NCI-H2107 (cell line): Measurements from ENCODE around the gene TMEM132A.
"Not testable (repeated sequence)": the region's sequence is repeated elsewhere in the genome, so short reads cannot be mapped to it uniquely, and the experiment has no call there.

Experiments used
- DNase-seq: peaks from one replicate; lab custom pipeline; 2025; lab: John Stamatoyannopoulos, UW

Gene TMEM132A

DNA sequence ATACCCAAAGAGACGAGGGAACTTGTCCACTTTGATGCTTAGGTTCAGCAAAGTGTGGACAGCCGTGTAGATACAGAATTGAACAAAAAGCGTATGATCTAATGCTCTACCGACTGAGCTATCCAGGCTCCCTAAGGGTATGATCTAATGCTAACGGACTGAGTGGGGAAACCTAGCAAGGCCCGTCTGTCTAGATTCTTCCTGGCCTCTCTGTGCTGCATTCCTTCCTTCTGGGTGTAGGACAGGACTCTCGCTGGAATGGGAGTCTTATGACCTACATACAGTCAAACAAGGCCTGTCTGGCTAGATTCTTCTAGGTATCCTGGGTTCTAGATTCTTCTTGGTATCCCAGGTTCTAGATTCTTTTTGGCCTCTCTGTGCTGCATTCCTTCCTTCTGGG, 36.1 kb downstream of the TMEM132A start:
- no peak for DNase-seq

DNA sequence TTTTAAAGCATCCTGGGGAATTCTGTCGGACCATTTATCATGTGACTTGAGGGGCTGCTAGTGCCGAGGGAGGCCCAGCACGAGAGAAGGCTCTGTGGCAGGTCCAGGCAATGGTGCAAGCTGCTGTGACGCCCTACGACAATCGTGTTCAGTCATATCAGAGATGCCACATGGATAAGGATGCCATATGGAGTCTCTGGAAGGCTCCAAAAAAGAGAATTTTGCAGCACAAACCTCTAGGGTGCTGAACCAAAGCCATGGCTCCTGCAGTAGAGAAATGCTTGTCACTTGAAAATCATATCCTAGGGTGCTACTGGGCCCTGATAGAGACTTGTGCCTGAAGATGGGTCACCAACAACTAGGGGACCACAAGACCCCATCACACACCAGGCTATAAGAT, 40.5 kb downstream of the TMEM132A start:
- DNase-seq: no peak

DNA sequence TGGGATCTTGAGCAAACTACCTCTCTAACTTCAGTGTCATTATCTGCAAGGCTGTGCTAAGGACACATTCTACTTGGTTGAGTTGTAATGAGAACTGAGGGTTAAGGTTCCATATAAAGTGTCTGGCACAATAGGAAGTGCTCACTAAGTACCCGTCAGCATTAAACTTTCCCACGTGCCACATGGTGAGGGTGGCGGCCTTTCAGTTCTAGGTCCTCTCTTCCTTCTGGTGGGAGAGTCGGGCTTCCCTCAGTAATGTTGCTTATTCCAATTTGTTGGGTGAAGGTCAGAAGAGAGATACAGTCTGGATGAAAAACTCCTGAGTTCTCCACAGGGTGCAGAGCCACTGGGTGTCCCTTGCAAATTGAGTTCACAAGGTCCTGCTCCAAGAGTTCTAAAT, 42.6 kb downstream of the TMEM132A start:
- DNase-seq: no peak

DNA sequence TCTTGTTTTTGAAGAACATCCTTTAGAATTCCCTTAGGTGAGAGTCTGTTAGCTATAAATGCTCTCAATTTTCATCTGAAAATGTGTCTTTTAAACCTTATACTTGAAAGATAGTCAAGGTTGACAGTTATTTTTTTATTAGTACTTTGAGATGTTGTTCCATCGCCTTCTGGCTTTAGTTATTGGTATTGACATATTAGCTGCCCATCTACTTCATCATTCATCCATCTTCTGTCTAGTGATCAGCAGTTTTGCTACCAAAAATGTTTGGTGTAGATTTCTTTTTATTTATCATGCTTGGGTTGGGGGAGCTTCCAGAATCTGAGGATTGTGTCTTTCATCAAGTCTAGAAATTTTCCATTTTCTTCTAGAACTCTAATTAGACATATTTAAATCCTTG, 44.0 kb downstream of the TMEM132A start:
- no peak for DNase-seq

DNA sequence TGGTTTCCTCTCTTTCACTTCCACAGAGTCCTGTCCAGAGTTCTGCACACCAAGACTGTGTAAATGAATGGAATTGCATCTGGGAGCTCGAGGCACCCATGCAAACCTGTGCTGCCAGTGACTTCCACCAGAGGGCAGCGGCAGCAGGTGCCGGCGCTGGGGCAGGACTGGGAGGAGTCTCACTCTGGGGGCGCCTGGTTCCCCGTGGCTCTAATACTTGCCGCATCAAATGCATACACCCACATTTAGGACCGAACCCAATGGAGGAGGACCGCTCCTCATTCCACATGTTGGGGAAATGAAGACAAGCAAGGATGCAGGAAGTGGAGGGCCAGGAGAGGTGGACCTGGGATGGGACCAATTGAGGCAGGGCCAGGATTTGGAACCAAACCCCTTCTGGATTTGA, 46.1 kb downstream of the TMEM132A start:
- peak; percentile 7 for DNase-seq

DNA sequence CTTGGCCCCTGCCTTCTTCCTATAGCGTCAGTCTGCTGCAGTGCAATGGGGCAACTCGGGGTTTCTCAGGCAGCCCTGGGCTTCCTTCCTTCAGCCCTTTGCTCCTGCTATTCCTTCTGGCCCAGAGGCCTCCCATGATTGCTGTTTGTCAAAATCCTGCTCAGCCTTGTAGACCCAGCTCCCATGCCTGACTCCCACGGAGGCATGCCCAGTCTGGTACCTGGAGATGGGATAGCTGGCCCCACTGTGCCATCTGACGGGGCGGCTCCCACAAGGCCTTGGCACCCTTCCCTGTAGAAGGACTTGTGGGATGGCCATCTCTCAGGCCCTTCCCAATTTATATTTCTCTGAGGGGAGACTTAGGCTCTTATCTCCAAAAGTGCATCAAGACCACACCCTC, 46.6 kb downstream of the TMEM132A start:
- no peak for DNase-seq

DNA sequence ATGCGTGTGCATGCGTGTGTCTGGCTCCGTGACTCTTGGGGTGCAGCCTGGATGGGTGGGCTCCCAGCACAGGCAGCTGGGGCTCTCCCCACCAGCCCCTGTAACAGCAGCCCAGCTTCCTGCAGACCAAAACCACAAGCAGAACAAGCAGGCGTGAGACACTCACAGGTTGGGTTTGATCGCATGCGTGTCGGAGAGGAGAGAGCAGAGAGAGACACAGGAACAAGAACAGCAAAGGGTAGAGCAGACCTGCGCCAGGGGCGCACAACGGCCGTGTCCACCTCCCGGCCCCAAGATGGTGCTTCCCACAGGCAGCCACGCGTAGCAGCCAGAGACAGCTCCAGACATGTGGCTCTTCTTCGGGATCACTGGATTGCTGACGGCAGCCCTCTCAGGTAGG, 47.3 kb downstream of the TMEM132A start, which contains the start of gene CD6:
TSS of gene CD6 (plus strand) at position 161 of the 400 bp plus-strand sequence. CDS start at position 347, 186 bp downstream.
- no peak for DNase-seq

DNA sequence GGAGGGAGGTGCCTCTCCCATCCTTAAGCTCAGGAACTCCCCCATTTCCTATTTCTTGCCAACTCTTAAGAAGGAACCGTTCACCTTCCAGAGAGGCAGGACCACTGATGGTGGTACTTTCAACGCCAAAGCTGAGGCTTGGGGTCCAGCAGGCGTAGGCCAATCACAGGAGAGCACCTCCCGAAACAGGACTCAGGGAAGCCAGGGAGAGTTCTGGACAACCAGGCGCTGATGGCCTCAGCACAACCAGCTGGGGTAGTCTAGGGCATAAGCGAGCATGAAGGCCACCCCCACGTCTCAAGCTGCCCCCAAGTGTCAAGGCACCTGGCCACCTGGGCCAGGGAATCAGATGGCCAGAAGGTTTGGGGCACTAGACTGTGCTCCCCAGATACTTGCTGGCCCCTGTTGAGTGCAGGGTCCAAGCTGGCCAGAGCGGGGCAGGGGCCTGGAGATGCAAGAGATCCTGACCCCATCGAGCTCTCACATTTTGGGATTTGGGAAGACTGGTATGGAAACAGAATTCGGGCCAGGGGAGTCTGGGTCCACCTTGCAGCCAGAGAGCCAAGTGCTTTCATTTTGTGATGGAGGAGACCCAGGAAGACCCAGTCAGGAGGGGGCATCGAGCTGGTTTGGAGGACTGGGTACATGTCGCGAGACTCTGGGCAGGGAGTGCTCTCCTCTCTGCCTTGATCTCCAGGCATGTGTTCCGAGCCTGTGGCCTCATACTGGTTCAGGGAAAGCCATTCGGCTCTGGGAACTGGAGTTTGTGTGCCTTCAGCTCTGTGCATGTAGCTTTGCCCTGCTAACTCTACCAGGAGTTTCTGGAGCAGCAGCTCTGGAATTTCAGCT, 48.1 kb downstream of the TMEM132A start:
- DNase-seq: no peak

DNA sequence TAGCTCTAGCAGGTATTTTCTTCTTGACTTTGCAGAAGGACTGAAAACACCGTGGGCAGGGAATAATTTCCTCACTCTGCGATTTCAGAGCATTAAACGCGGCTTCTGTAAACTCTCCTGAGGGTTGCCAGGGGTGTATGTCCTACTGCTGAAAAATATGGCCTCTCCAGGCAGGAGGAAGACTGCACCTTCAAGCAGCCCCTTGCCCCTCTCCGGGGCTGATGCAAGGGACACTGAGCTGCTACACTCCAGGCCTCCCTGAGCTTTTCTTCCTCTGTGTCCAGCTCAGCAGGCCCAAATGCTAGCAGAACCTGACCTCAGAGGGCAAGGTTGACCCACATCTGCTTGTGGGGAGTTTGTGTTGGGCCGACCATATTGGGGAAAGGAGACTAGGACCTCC, 49.4 kb downstream of the TMEM132A start:
- no peak for DNase-seq

DNA sequence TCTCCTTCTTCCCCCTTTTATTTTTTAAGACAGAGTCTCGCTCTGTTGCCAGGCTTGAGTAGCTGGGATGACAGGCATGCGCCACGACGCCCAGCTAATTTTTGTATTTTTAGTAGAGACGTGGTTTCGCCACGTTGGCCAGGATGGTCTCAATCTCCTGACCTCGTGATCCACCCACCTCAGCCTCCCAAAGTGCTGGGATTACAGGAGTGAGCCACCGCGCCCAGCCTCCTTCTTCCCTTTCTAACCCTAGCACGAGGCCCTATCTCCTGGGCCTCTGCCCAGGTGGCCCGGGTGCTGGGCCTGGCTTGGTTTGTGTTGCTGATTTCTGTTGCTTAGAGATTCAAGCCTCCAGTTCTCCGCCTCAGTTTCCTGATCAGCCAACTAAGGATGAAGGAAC, 50.1 kb downstream of the TMEM132A start:
- DNase-seq: not testable (repeated sequence)

DNA sequence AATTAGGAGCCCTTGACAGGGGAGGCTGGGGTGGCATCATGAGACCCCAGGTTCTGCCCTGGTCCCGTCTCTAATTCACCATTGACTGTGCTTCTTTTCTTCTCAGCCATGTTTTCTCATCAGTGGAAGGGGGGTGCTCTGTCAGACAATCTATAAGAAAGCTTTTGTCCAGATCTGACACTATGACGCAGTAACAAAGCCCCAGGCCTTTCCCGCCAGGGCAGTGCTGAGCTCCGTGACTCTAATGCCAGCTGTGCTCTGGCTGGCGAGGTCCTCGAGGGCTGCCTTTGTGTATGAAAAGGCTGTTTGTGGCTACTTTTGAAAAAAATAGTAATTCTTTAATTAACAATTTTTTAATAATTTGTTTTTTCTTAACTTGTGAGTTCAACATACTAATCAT, 50.5 kb downstream of the TMEM132A start:
- DNase-seq: no peak

DNA sequence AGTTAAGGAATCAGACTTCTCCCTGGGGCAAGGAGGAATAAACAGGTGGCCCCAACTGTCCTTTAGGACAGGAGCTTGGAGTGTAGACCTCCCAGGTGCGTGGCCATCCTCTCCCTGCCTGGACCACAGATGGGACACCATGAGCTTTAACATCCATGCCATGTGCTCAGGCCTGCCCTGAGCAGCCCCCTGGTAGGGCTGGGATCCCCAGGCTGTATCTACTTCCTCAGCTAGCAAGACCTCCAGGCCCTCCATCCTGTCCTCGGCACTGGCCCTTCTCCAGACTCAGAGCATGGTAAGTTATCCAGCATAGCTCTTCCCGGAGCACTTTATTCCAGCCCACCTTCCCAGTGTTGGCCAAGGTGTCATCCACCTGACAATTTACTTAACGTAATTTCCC, 53.0 kb downstream of the TMEM132A start:
- no peak for DNase-seq

DNA sequence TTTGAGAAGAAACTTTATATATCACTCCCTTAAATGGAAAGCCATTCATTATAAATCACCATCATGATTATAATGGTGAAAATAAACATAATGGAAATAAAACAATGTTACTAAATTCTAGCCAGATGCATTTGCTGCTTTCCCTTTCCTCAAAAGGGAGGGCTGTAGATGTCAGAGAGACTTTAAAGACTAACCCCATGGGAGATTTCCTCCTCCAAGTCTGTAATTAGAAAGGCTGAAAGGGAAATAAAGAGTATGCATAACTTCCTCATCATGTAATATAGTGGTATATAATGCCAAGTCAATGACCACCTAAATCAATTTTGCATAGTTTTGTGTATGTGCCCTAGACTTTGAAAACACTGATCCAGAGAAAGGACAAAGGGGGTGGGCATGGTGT, 53.6 kb downstream of the TMEM132A start:
- DNase-seq: no peak

DNA sequence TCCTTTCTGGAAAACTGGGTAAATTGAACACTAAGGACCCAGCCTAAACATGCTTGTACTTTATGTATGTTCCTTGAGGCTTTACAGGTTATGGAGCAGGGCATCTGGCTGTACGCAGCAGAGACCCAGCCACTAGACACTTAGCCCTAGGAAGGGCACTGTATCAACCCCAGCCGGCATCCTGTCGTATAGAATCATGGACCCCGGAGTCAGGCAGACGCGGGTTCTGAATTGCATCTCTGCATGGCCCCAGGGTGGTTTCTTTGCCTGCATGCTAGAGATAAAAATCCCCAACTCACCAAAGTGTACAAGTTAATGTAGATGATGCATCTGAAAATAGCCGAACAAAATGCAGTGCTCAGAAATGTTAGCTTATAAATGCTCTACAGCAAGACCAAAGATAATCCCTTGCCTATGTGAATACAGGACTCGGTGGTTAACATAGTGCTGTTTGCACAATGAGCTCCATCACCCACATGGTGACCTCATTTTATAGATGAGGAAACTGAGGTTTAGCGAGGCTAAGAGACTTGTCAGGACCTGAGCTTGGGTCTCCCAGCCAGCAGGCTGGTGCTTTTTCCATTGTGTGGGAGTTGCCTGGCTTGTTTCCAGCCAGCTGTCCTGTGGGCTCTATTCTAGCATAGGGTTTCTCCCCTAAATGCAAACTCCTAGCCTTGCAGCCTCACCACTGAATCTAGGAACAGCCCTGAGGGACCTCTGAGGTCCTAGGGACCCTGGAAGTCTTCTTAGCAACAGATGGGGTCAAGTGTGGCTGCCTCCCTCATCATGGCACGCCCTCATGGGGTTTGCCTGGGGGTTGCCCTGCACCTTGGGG, 54.5 kb downstream of the TMEM132A start:
- DNase-seq: no peak

DNA sequence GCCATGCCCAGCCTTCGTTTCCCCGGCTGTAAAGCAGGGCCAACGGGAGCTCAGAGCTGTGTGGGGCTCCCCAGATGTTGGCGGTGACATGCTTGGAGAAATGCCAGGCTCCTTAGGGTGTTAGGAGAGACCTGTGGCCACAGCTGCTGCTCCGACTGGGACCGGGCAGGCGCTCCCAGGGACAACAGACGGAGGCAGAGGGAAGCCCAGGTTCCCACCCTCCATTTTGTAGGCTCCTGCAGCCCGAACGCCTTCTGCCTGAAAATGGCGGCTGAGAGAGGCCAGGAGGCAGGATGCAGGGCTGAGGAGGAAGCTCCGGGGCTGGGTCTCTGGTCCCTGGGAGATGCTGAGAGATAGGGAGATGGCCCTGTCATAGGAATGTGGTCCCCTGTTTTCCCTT, 57.3 kb downstream of the TMEM132A start:
- DNase-seq: no peak

DNA sequence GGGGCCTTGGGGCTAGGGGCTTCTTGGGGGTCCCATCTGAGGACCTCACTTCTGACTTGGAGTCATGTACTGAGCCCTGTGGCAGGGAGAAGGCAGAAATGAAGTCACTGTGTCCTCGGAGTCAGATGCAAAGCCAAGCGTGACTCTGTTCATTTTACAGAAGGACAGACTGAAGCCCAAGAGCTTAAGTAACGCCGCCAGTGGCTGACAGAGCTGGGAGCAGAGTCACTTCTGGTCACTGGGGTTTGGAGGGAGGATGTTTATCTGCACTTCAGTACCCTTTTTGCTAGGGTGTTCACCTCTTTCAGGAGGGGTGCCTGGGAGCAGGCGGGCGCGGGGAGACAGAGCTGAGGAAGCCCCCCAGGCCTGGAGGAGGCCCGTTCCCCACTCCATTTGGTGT, 57.9 kb downstream of the TMEM132A start:
- DNase-seq: no peak

DNA sequence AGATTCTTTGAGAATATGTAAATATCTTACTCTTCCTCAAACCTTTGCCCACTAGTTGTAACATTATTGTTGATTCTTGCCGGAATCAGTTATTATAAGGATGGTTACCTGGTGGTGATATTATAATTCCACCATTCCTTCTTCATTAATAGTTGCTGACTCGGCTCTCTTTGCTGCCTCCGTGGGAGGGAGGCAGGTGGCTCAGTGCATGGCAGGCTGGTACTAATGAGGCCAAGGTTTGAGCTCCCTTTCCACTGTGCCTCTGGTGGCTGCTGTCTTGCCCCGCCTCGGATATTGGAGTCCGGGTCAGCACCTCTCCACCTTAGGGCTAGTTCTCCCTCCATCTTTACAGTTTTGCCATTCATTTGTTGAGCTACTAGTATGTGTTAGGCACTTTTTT, 59.9 kb downstream of the TMEM132A start:
- DNase-seq: no peak

DNA sequence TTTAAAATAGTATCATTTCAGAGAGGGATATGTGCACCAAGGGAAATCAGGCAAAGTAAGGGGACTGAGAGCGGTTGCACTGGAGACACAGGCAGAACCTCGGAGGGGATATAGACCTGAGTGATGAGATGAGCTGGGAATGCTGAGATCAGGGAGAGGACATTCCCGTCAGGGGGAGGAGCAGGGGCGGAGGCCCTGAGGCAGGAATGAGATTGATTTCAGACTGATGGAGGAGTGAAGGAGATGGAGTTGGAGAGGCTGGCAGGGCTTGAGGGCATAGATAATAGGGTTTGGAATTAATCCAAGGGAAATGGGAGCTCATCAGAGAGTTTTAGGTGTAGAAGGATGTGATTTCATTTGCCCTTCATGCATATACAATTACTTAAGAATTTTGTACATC, 60.4 kb downstream of the TMEM132A start:
- DNase-seq: no peak

DNA sequence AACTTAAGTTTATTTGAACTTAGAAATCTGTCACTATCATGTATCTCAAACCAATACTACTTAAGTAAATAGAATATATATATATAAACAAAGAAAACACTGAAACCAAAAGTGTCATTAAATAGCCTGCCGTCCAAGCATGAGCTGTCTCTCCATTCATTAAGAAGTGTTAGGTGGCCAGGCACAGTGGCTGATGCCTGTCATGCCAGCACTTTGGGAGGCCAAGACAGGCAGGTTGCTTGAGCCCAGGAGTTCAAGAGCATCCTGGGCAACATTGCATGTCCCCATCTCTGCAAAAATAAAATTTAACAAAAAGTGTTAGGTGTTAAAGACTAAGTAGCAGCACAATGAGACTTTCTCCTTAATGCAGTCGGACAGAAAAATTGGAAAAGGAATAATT, 61.2 kb downstream of the TMEM132A start:
- DNase-seq: no peak

DNA sequence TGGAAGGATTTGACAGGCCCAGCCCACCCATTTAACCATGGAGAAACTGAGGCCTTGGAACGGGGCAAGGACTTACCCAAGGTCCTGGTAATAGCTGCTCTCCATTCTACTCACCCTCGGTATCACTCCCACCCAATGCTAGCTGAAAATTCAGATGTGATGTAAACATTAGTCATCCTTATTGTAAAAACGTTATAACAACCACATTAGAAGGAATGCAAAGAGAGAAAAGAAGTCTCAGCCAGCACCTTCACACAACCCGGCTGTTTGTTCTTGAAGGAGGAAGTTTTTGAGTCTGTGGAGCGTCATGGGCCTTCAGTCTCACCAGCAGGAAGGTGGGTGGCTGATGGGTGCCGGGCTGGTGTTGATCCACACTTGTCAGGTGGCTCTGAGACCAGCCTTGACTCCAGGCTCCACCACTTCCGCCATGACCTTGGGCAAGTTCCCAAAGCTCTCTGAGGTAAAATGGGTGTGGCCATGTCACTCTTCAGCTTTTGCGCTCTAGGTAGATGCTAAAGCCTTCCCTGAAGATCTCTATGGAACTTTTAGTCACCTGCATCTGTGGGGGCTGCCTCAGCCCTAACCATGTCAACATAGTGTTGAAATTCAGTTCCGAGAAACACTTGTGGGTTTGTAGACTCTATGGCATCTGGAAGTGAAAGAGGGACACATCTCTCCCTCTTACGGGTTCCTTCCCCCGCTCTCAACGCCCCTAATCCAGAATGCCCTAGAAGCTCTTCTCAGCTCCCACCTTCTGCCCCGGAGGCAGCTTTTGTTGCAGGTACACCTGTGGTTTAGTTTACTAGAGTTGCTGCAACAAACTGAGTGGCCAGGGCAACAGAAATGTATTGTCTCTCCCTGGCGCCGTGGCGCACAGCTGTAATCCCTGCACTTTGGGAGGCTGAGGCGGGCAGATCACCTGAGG, 62.0 kb downstream of the TMEM132A start:
- DNase-seq: no peak
